Esophagus muscularis mucosa (tissue), 4 donors: ENCODE data around the gene GADL1. TPM values are rescaled to one million over a fixed set of nuclear protein-coding genes. Genes with fewer than 3 reads are reported as not detected.

Experiments used
- DNase-seq: peaks from one replicate; pipeline ENCODE4 v3.0.0-alpha.2; 2017; ENCODE audit errors: extremely low spot score
- H3K27ac ChIP-seq, 4 donors: fragments of 200-600 bp; sonication (generic); replicated peaks in 1 of 4; 1 replicate in 3 of 4; 2 replicates in 1 of 4; pipeline ENCODE4 v1.5.1; 2016 to 2019; ENCODE audit warnings: mild to moderate bottlenecking in 1 of 4
- H3K27me3 ChIP-seq, 4 donors: fragments of 200-600 bp; sonication (generic); one replicate each; pipeline versions ENCODE4 v1.5.1 to v1.6.0; 2016 to 2019
- H3K36me3 ChIP-seq, 4 donors: fragments of 200-600 bp; sonication (generic); one replicate each; pipeline ENCODE4 v1.5.1; 2016 to 2019
- H3K4me1 ChIP-seq, 4 donors: fragments of 200-600 bp; sonication (generic); one replicate each; pipeline ENCODE4 v1.5.1; 2016 to 2019
- H3K4me3 ChIP-seq, 4 donors: fragments of 200-600 bp; sonication (generic); 1 replicate in 2 of 4; 2 replicates in 2 of 4; pipeline ENCODE4 v1.5.1; 2016 to 2019; ENCODE audit warnings: mild to moderate bottlenecking in 4 of 4, moderate library complexity in 1 of 4
- H3K9me3 ChIP-seq, 4 donors: fragments of 200-600 bp; sonication (generic); 1 replicate in 3 of 4; 2 replicates in 1 of 4; pipeline ENCODE4 v1.5.1; 2016 to 2019
- CTCF ChIP-seq, 3 experiments: fragments of 200-600 bp in 2 of 3; fragments of 450-650 bp in 1 of 3; sonication (generic) in 2 of 3; IDR thresholded peaks; one replicate each; pipeline ENCODE4 v1.5.1; 2017 to 2019; ENCODE audit warnings: antibody characterized with exemption in 3 of 3, mild to moderate bottlenecking in 2 of 3, moderate library complexity in 1 of 3
- EP300 ChIP-seq: sonication (generic); formaldehyde crosslinking; IDR thresholded peaks from one replicate; pipeline ENCODE4 v1.6.1; 2017; ENCODE audit warnings: antibody characterized with exemption
- POLR2A ChIP-seq: fragments of 450-650 bp; IDR thresholded peaks from one replicate; pipeline ENCODE4 v1.6.1; 2017; ENCODE audit warnings: antibody characterized with exemption, moderate library complexity, mild to moderate bottlenecking, low read depth
- POLR2AphosphoS5 ChIP-seq, 2 donors: sonication (generic); formaldehyde crosslinking; IDR thresholded peaks; one replicate each; pipeline ENCODE4 v1.6.1; 2017; ENCODE audit warnings: antibody characterized with exemption in 2 of 2
- WGBS: methylation state at CpG from one replicate; pipeline ENCODE4 v1.1.5; 2018; 5-methylcytosine and 5-hydroxymethylcytosine counted together
- intact Hi-C: fragments of 100-400 bp; cut with DNase I; formaldehyde crosslinking; loops from one replicate; pipeline ENCODE4 v1.15.1; 2023
- total RNA-seq, 4 donors: library from RNA; depleted of rRNA; stranded (reverse); fragments of >200 nt; gene quantifications; one replicate each; pipeline versions ENCODE4 v1.1.0 to v1.2.1, GENCODE V29; 2016

GADL1 gene
- total RNA-seq, 4 donors from 2014 or later = 1.7 to 4.6 (median 3.0) TPM

GRCh38 chr3:30707825-30708224, 186.6 kb downstream of the GADL1 start:
- H3K4me1 ChIP-seq = peaks cover 0 to 5% (median 0%) of the 10 kb centered on the region in 4 donors
- H3K4me3 ChIP-seq = no peak overlapping the region
- no peak for DNase-seq
- intact Hi-C loops = no loop called here
- no peaks in the 10 kb centered on the region for H3K27me3 ChIP-seq
- no peaks in the 10 kb centered on the region for H3K9me3 ChIP-seq
- 97% methylated on average over 4 of the region's 4 CpGs for WGBS
- TF ChIP-seq POLR2A (no peak), POLR2AphosphoS5 (IDR thresholded peaks at IDR 0.05) (no peak), CTCF (IDR thresholded peaks at IDR 0.05) (no peak)
- H3K36me3 ChIP-seq = no peaks in the 10 kb centered on the region
- no peak overlapping the region for H3K27ac ChIP-seq

GRCh38 chr3:30704931-30705890, 189.2 kb downstream of the GADL1 start:
- no peak overlapping the region for H3K4me3 ChIP-seq
- intact Hi-C loops = no loop called here
- H3K27me3 ChIP-seq = no peaks in the 10 kb centered on the region
- no peaks in the 10 kb centered on the region for H3K9me3 ChIP-seq
- 85% methylated on average over 9 of the region's 9 CpGs for WGBS
- DNase-seq = no peak
- H3K36me3 ChIP-seq = no peaks in the 10 kb centered on the region
- no peak overlapping the region for H3K27ac ChIP-seq
- no peaks in the 10 kb centered on the region for H3K4me1 ChIP-seq
- no peak for TF ChIP-seq EP300

- no peak overlapping the region for H3K4me3 ChIP-seq
- no peaks in the 10 kb centered on the region for H3K9me3 ChIP-seq
- intact Hi-C loops = no loop called here
- no peak overlapping the region for H3K27ac ChIP-seq
- no peaks in the 10 kb centered on the region for H3K4me1 ChIP-seq
- WGBS = 85% methylated on average over 2 of the region's 2 CpGs
- DNase-seq = no peak
- TF ChIP-seq CTCF (IDR thresholded peaks at IDR 0.05) (no peak), POLR2A (no peak), POLR2AphosphoS5 (IDR thresholded peaks at IDR 0.05) (peak in 1 of 2 donors; percentile 30)
- no peaks in the 10 kb centered on the region for H3K27me3 ChIP-seq
- H3K36me3 ChIP-seq = peaks cover 0 to 17% (median 0%) of the 10 kb centered on the region in 4 donors
Observed at GRCh38 chr3:30702828-30703397, 191.5 kb downstream of the GADL1 start.

- intact Hi-C loops = no loop called here
- Histone ChIP-seq H3K4me3 (no peak overlapping the region), H3K4me1 (peaks cover 0 to under 1% (median under 1%) of the 10 kb centered on the region in 4 donors)
Observed at GRCh38 chr3:30702038-30702827, 192.2 kb downstream of the GADL1 start.

More at GRCh38 chr3:30702038-30702827, 192.2 kb downstream of the GADL1 start:
- TF ChIP-seq CTCF (IDR thresholded peaks at IDR 0.05) (no peak), EP300 (no peak), POLR2AphosphoS5 (IDR thresholded peaks at IDR 0.05) (no peak), POLR2A (no peak)
- peaks cover 0 to 17% (median 0%) of the 10 kb centered on the region in 4 donors for H3K36me3 ChIP-seq
- no peaks in the 10 kb centered on the region for H3K9me3 ChIP-seq
- no peak for DNase-seq
- H3K27ac ChIP-seq = no peak overlapping the region
- H3K27me3 ChIP-seq = no peaks in the 10 kb centered on the region
